Activated T-cell treated with anti-CD3 and anti-CD28 coated beads, Interleukin-2, amount 50 U/mL, for 1 hour (primary cell): ENCODE results near the gene MMP28.

Source experiments
- DNase-seq: peaks from one replicate; pipeline ENCODE4 v3.0.0-alpha.2; 2020

MMP28 gene

DNA sequence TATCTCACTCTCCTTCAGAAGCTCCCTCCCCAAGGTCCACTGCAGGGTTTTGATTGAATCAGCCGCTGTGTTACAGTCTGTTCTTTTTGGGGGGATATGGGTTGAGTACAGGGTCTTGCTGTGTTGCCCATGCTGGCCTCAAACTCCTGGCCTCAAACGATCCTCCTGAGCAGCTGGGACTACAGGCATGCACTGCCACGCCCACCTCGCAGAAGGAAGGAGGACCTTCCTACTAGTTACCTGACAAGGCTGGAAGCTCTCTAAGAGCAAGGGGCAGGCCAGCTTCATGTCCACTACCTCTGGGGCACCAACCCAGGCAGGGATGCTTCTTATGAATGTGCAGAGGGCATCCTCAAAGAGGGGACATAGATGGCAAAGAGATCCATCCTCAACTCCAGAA is 1.9 kb upstream of the MMP28 start:
- DNase-seq = no peak

DNA sequence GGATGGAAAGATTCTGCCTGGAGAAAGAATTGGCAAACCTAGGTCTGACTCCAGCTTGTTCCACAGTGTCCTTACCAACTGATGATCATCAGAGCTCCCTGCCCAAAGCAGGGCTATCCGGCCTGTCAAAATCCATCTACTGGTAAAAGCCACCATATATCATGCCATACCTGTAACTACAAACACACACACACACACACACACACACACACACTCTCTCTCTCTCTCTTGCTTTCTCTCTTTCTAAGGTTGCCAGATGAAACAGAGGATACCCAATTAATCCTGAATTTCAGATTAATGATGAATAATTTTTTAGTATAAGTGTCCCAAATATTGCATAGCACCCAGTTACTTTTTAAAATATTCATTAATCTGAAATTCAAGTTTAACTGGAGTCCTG is 1.5 kb upstream of the MMP28 start:
- DNase-seq = no peak

DNA sequence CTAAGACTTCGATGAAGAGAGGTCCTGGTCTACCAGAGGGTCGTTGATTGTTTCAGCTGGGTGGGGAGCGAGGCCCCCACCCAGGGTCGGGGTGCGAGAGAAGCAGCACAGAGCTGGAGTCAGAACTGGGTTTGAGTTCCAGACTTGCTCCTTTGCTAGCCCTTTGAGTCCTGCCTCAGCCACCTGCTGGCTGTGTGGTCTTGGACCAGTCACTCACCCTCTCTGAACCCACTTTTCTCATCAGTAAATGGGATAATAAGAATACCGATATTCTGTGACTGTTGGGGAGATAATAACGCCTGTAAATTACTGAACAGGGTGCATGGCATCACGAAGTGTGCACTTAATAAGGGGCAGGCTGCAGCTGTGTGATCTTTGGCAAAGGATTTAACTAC is 427 bp upstream of the MMP28 start:
- DNase-seq = no peak

DNA sequence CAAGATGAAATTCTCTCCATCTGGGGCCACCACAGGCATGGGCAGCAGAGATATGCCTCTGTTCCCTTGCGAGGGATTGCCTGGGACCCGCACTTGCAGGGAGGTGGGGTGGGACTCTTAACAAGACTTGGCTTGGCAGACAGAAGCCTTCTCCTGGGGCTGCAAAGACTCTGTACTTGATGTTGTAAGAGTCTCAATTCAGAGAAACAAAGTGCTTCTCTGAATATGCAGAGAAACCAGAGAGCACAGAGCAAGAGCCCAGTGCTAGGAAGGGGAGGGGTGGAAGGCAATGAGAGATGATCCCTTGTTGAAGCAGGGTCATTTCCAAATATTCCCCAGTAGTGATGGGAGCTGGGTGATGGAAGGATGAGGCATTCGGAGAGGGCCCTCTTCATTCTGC is 2.2 kb downstream of the MMP28 start:
- DNase-seq = no peak

DNA sequence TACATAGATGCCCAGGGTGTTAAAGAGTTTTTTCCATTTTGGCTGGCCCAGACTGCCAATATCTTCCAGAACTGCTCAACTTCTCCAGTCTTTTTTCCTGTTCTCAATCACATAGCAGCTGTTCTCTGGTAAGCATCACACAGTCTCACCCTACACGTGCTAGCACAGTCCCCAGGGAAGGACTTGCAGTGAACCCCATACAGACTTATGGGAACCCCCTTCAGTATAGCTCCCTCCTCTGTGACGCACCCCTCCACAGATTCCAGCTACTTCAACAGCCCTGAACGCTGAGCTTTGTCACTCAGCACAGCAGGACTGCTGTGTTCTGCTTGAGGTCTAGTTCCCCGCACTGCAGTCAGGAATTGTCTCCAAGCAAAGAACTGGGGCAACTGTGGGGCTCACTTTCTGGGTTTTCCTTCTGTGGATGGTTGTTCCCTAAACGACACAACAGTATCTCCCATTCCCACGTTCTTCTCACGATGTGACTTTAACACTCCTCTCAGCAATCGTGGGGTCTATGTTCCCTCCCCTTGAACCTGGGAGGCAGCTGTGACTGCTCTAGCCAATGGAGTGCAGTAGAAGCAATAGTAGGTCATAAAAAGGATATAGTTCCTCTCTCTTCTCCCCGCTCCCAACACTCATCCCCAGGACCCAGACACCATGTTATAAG is 3.6 kb downstream of the MMP28 start:
- DNase-seq = no peak

- no peak for DNase-seq
Measured at GRCh38 chr17:35790841-35791240, 4.6 kb downstream of the MMP28 start.

GRCh38 chr17:35788477-35789368 is 6.7 kb downstream of the MMP28 start:
- no peak for DNase-seq

DNA sequence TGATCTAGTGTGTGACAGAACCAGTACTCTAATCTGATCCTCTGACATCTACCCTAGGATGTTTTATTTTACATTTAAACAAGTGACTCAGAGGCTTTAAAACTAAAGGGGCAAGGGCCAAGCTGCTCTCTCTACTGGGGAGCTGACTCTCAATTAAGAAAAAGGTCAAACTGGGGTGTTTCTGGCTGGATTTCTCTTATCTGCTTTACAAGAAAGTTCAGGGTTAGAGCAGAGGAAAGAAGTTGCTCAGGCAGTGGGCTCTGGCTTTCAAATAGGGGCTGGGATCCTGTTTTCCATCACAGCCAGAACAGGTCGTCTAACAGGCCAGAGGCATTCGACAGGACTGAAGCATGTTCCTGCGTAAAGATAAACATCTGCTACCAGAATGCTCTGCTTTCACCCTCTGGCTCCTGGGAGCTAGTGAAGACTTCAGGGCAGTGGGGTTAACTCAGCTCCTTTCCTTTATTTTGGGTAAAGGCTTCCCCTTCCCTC is 8.5 kb downstream of the MMP28 start:
- DNase-seq = no peak

- no peak for DNase-seq
Measured at GRCh38 chr17:35784895-35785294, 10.5 kb downstream of the MMP28 start.

- DNase-seq = no peak
Measured at GRCh38 chr17:35780950-35781349, 14.5 kb downstream of the MMP28 start.

GRCh38 chr17:35778641-35779196 is 16.7 kb downstream of the MMP28 start:
- DNase-seq = no peak

DNA sequence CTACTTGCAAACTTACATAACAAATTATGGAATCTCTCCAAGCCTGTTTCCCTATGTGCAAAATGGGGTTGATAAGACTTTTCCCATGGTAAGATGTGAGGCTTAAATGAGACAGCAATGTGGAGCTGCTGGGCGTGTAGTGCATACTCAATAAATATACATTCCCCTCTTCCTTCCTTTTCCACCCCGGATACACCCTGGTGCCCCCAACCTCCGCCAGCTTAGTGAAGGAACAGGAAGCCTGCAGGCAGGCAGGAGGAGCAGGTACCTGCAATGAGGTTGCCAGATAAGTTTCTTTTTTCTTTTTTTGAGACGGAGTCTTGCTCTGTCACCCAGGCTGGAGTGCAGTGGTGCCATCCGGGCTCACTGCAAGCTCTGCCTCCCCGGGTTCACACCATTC is 19.9 kb downstream of the MMP28 start:
- DNase-seq = no peak

- no peak for DNase-seq
Measured at GRCh38 chr17:35775039-35775438, 20.4 kb downstream of the MMP28 start.

- DNase-seq = no peak
Measured at GRCh38 chr17:35774499-35774898, 20.9 kb downstream of the MMP28 start.

- DNase-seq = no peak
Measured at GRCh38 chr17:35773679-35774425, 21.6 kb downstream of the MMP28 start.

- DNase-seq = no peak
Measured at GRCh38 chr17:35773129-35773528, 22.3 kb downstream of the MMP28 start.

GRCh38 chr17:35769895-35770486 is 25.4 kb downstream of the MMP28 start:
- DNase-seq = no peak

DNA sequence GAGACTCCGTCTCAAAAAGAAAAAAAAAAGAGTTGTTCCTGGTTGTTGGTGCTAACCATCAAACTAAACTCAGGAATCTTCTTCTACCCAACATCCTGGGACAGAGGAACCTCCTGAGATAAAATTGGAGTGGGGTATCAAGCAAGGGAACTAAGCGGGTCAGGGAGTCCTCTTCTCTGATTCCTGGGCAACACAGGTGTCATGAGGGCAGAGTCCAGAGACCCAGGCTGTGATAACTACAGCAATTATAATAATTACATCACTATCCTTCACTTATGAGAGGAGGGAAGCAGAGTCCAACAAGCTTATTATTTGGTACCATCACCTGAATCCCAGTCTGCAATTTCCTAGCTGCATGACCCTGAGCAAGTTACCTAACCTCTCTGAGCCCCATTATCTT is 26.6 kb downstream of the MMP28 start:
- DNase-seq = no peak

DNA sequence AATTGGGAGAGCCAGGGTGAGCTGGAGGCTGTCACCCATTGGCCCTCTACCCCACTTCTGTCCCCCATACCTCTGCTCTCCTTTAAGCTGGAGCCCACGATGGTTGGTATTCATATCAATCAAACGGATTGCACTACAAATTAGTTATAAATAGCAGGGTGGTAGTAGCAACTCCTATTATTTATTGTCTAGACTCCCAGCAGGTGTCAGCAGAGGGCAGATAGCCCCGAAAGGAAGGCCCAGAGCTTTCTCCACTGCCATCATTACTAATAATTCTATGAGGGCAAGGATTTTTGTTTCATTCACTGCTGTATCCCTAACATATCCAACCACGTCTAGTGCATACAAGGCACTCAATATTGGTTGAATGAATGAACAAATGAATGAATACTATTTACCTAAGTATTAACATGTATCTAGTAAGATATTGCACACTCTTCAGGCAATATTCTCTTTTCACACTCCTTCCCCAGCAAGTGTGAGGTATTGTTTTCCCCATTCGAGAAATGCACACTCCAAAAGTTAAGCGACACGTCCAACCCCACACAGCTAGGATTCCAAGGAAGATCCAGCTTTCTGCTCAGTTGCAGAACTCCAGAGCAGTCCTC is 28.4 kb downstream of the MMP28 start:
- no peak for DNase-seq

- DNase-seq = no peak
Measured at GRCh38 chr17:35766489-35766877, 29.0 kb downstream of the MMP28 start.

- DNase-seq = no peak
Measured at GRCh38 chr17:35765756-35766488, 29.5 kb downstream of the MMP28 start.
